Measurements from ENCODE around the gene IGBP1.
"Not testable (repeated sequence)": the region's sequence is repeated elsewhere in the genome, so short reads cannot be mapped to it uniquely, and the experiment has no call there.

The IGBP1 gene

DNA sequence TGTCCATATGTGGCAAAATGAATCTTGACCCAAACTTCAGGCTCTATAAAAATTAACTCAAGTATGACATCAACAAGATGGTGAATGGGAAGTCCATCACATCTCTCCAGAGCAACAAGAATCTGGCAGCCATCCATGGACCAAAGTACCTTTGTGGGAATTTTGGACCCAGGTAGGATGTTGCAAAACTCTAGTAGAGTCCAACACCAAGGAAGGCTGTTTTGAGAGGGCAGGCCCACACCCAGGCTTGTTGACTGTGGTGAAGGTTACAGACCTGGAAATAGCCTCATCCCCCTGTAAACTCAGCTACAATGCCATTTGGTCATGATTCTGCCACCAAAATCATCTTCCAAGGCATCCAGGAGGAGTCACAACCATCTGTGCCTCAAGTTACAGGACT, 57.0 kb downstream of the IGBP1 start:
- TF ChIP-seq ESRRG (CRISPR knock-in tag; IDR thresholded peaks at IDR 0.05) (no peak), SNAI2 (CRISPR knock-in tag; IDR thresholded peaks at IDR 0.05) (no peak)
- TF ChIP-seq, protein P1, sequence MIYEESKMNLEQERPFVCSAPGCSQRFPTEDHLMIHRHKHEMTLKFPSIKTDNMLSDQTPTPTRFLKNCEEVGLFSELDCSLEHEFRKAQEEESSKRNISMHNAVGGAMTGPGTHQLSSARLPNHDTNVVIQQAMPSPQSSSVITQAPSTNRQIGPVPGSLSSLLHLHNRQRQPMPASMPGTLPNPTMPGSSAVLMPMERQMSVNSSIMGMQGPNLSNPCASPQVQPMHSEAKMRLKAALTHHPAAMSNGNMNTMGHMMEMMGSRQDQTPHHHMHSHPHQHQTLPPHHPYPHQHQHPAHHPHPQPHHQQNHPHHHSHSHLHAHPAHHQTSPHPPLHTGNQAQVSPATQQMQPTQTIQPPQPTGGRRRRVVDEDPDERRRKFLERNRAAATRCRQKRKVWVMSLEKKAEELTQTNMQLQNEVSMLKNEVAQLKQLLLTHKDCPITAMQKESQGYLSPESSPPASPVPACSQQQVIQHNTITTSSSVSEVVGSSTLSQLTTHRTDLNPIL (CRISPR knock-in tag; IDR thresholded peaks at IDR 0.05; ENCODE audit: low read depth), result no peak
- no peak for ATAC-seq

DNA sequence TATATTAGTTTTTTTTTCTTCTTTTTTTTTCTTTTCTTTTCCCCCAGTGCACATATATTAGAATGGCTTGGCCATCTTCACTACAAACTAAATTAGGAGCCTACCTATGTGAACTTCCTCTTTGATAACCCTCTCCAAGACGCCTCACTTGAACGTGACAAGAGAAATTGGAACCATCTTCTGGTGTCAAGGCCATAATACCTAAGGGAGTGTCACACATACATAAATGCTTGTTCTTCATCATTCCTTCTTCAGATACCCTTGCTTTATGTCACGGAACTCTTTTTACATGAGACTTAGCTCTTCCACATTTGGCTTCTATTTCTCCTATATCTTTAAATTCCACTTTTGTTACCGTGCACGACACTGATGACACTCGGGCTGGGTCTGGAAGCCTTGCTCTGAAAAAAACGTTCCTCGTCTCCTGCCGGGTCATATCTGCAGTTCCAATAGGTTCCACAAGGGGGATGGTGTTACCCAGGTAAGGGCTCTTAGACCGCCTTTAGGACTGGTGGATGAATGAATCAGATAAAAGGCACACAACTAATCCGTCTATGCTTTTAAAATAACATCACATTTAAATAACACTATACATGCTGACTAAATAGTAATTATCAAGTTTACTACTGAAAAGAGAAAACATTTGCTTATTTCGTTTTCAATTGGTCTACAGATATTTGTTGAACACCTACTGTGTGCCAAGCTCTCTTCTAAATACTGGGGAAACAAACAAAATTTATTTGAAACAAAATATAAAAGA, 63.9 kb downstream of the IGBP1 start:
- peak; percentile 88 for ATAC-seq
- TF ChIP-seq, protein P1 (CRISPR knock-in tag; IDR thresholded peaks at IDR 0.05; ENCODE audit: low read depth), result no peak
- TF ChIP-seq ZC3H10 (CRISPR knock-in tag; IDR thresholded peaks at IDR 0.05), result no peak
- no peak for TF ChIP-seq ZFP30 (CRISPR knock-in tag; IDR thresholded peaks at IDR 0.05)
- no peak for TF ChIP-seq OSR1 (CRISPR knock-in tag; IDR thresholded peaks at IDR 0.05)
- TF ChIP-seq RARB (CRISPR knock-in tag; IDR thresholded peaks at IDR 0.05), result no peak
- TF ChIP-seq, protein P2, sequence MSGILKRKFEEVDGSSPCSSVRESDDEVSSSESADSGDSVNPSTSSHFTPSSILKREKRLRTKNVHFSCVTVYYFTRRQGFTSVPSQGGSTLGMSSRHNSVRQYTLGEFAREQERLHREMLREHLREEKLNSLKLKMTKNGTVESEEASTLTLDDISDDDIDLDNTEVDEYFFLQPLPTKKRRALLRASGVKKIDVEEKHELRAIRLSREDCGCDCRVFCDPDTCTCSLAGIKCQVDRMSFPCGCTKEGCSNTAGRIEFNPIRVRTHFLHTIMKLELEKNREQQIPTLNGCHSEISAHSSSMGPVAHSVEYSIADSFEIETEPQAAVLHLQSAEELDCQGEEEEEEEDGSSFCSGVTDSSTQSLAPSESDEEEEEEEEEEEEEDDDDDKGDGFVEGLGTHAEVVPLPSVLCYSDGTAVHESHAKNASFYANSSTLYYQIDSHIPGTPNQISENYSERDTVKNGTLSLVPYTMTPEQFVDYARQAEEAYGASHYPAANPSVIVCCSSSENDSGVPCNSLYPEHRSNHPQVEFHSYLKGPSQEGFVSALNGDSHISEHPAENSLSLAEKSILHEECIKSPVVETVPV (CRISPR knock-in tag; IDR thresholded peaks at IDR 0.05), result no peak
- TF ChIP-seq, protein P3, sequence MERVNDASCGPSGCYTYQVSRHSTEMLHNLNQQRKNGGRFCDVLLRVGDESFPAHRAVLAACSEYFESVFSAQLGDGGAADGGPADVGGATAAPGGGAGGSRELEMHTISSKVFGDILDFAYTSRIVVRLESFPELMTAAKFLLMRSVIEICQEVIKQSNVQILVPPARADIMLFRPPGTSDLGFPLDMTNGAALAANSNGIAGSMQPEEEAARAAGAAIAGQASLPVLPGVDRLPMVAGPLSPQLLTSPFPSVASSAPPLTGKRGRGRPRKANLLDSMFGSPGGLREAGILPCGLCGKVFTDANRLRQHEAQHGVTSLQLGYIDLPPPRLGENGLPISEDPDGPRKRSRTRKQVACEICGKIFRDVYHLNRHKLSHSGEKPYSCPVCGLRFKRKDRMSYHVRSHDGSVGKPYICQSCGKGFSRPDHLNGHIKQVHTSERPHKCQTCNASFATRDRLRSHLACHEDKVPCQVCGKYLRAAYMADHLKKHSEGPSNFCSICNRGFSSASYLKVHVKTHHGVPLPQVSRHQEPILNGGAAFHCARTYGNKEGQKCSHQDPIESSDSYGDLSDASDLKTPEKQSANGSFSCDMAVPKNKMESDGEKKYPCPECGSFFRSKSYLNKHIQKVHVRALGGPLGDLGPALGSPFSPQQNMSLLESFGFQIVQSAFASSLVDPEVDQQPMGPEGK (CRISPR knock-in tag; IDR thresholded peaks at IDR 0.05; ENCODE audit: borderline replicate concordance), result no peak
- TF ChIP-seq ESRRG (CRISPR knock-in tag; IDR thresholded peaks at IDR 0.05), result no peak
- no peak for TF ChIP-seq ZNF70 (CRISPR knock-in tag; IDR thresholded peaks at IDR 0.05)
- TF ChIP-seq ZNF565 (CRISPR knock-in tag; conservative IDR thresholded peaks at IDR 0.05; ENCODE audit: low read depth), result no peak

DNA sequence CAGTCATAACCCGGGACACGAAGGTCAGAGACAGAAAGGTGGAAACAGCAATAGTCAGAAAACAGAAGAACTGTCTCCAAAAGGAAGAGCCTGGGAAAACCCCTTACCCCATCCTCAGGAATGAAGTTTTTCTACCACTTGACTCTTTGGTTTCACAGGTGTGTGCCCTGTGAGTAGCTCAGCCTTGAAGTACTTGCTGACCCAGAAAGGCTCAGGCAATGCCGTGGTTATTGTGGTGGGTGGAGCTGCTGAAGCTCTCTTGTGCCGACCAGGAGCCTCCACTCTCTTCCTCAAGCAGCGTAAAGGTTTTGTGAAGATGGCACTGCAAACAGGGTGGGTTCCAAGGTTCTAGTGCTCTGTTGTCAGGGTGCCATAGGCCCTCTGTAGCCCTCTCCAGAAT, 68.5 kb downstream of the IGBP1 start:
- ATAC-seq, result no peak
- TF ChIP-seq ESRRG (CRISPR knock-in tag; IDR thresholded peaks at IDR 0.05), result no peak
- TF ChIP-seq TCF4 (CRISPR knock-in tag; IDR thresholded peaks at IDR 0.05; ENCODE audit: borderline replicate concordance), result no peak

DNA sequence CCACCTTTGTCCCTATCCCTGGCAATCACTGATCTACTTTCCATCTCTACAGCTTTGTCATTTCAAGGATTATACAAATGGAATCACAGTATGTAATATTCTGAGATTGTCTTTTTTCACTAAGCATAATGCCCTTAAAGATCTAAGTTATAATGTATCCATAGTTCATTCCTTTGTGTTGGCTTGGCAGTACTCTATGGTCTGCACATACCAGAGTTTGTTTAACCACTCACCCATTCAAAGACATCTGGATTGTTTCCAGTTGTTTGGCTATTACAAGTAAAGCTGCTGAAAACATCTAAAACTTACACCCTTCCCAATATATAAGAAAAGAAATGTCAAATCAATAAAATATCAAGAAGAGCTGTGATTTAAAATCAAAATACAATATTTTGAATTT, 75.2 kb downstream of the IGBP1 start:
- ATAC-seq, result no peak
- no peak for TF ChIP-seq OSR1 (CRISPR knock-in tag; IDR thresholded peaks at IDR 0.05)
- no peak for TF ChIP-seq ZNF70 (CRISPR knock-in tag; IDR thresholded peaks at IDR 0.05)
- no peak for TF ChIP-seq ESRRG (CRISPR knock-in tag; IDR thresholded peaks at IDR 0.05)
- TF ChIP-seq, protein P4, sequence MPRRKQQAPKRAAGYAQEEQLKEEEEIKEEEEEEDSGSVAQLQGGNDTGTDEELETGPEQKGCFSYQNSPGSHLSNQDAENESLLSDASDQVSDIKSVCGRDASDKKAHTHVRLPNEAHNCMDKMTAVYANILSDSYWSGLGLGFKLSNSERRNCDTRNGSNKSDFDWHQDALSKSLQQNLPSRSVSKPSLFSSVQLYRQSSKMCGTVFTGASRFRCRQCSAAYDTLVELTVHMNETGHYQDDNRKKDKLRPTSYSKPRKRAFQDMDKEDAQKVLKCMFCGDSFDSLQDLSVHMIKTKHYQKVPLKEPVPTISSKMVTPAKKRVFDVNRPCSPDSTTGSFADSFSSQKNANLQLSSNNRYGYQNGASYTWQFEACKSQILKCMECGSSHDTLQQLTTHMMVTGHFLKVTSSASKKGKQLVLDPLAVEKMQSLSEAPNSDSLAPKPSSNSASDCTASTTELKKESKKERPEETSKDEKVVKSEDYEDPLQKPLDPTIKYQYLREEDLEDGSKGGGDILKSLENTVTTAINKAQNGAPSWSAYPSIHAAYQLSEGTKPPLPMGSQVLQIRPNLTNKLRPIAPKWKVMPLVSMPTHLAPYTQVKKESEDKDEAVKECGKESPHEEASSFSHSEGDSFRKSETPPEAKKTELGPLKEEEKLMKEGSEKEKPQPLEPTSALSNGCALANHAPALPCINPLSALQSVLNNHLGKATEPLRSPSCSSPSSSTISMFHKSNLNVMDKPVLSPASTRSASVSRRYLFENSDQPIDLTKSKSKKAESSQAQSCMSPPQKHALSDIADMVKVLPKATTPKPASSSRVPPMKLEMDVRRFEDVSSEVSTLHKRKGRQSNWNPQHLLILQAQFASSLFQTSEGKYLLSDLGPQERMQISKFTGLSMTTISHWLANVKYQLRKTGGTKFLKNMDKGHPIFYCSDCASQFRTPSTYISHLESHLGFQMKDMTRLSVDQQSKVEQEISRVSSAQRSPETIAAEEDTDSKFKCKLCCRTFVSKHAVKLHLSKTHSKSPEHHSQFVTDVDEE (CRISPR knock-in tag; IDR thresholded peaks at IDR 0.05), result no peak
- TF ChIP-seq, protein P1 (CRISPR knock-in tag; IDR thresholded peaks at IDR 0.05; ENCODE audit: low read depth), result no peak
- no peak for TF ChIP-seq ZNF565 (CRISPR knock-in tag; conservative IDR thresholded peaks at IDR 0.05; ENCODE audit: low read depth)
- TF ChIP-seq TOX (CRISPR knock-in tag; IDR thresholded peaks at IDR 0.05; ENCODE audit: borderline replicate concordance), result no peak
- TF ChIP-seq, protein P2 (CRISPR knock-in tag; IDR thresholded peaks at IDR 0.05), result no peak
- TF ChIP-seq PPARA (CRISPR knock-in tag; IDR thresholded peaks at IDR 0.05; ENCODE audit: borderline replicate concordance), result no peak
- TF ChIP-seq ZNF8 (CRISPR knock-in tag; IDR thresholded peaks at IDR 0.05), result no peak
- TF ChIP-seq ARNTL (CRISPR knock-in tag; IDR thresholded peaks at IDR 0.05; ENCODE audit: borderline replicate concordance, low read depth), result no peak
- no peak for TF ChIP-seq ISL1 (CRISPR knock-in tag; IDR thresholded peaks at IDR 0.05)
- no peak for TF ChIP-seq ZC3H10 (CRISPR knock-in tag; IDR thresholded peaks at IDR 0.05)
- TF ChIP-seq, protein P3 (CRISPR knock-in tag; IDR thresholded peaks at IDR 0.05; ENCODE audit: borderline replicate concordance), result no peak
- TF ChIP-seq ZFP3 (CRISPR knock-in tag; IDR thresholded peaks at IDR 0.05), result no peak

DNA sequence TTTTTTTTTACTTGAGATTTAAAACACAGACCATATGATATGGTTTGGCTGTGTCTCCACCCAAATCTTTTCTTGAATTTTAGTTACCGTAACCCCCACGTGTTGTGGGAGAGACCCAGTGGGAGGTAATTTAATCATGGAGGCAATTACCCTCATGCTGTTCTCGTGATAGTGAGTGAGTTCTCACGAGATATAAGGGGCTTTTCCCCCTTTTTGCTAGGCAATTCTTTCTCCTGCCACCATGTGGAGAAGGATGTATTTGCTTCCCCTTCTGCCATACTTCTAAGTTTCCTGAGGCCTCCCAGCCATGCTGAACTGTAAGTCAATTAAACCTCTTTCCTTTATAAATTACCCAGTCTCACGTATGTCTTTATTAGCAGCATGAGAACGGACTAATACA, 76.3 kb downstream of the IGBP1 start:
- not testable (repeated sequence) for ATAC-seq

Measured in SK-N-SH treated with all-trans-retinoic acid at 6 μM for 48 hours (cell line).